DND-41 (cell line): ENCODE data around the gene PTGES2.

ENCODE experiments used
- ATAC-seq: fragments of 200-7000 bp; cut with Tn5 transposase; 3 replicates; pipeline ENCODE4 v1.9.1; 2021; ENCODE audit warnings: low read depth; ENCODE audit not compliant: insufficient read depth
- DNase-seq: peaks from one replicate; pipeline ENCODE4 v3.0.0-alpha.2; 2020
- H2AFZ ChIP-seq: 2 replicates; pipeline ENCODE4 v1.6.0; 2012; ENCODE audit warnings: low read depth, low read length
- H3K27ac ChIP-seq: 2 replicates; pipeline ENCODE4 v1.5.1; 2012; ENCODE audit warnings: low read length, inconsistent platforms
- H3K27me3 ChIP-seq: fragments of 200-600 bp; sonication (generic); 2 replicates; pipeline ENCODE4 v1.6.0; 2012; ENCODE audit warnings: low read length, mild to moderate bottlenecking, inconsistent platforms; ENCODE audit not compliant: insufficient read depth, poor library complexity
- H3K36me3 ChIP-seq: 2 replicates; pipeline ENCODE4 v1.5.1; 2012; ENCODE audit warnings: low read length, inconsistent platforms; ENCODE audit not compliant: insufficient read depth
- H3K4me1 ChIP-seq: 2 replicates; pipeline ENCODE4 v1.5.1; 2012; ENCODE audit warnings: mild to moderate bottlenecking, low read length; ENCODE audit not compliant: insufficient read depth
- H3K4me2 ChIP-seq: 2 replicates; pipeline ENCODE4 v1.6.0; 2012; ENCODE audit warnings: mild to moderate bottlenecking, moderate library complexity, low read length, inconsistent platforms; ENCODE audit not compliant: insufficient read depth
- H3K4me3 ChIP-seq, 2 experiments: fragments of 200-600 bp in 1 of 2; shearing (Covaris generic) in 1 of 2; 2 replicates each; pipeline ENCODE4 v1.5.1; 2012 to 2016; ENCODE audit warnings: inconsistent platforms in 2 of 2, low read length in 2 of 2, mild to moderate bottlenecking in 2 of 2, low read depth in 1 of 2, moderate library complexity in 1 of 2
- H3K79me2 ChIP-seq: 2 replicates; pipeline ENCODE4 v1.6.0; 2012; ENCODE audit warnings: low read length, inconsistent platforms; ENCODE audit not compliant: insufficient read depth
- H3K9ac ChIP-seq: 2 replicates; pipeline ENCODE4 v1.6.0; 2012; ENCODE audit warnings: low read depth, mild to moderate bottlenecking, inconsistent platforms, low read length, moderate library complexity
- H3K9me3 ChIP-seq: 2 replicates; pipeline ENCODE4 v1.5.1; 2012; ENCODE audit warnings: low read length, moderate library complexity, mild to moderate bottlenecking, inconsistent platforms; ENCODE audit not compliant: insufficient read depth, severe bottlenecking
- H4K20me1 ChIP-seq: 2 replicates; pipeline ENCODE4 v1.6.0; 2012; ENCODE audit warnings: low read length; ENCODE audit not compliant: insufficient read depth
- EZH2 ChIP-seq: IDR thresholded peaks from 3 replicates; pipeline ENCODE4 v1.6.1; 2012; ENCODE audit warnings: borderline replicate concordance, low read depth, mild to moderate bottlenecking, moderate library complexity, low read length, inconsistent platforms; ENCODE audit not compliant: severe bottlenecking
- TF ChIP-seq, protein P1 (sequence below): IDR thresholded peaks from 2 replicates; pipeline ENCODE4 v1.5.1; 2012; ENCODE audit warnings: borderline replicate concordance, low read length, moderate library complexity, mild to moderate bottlenecking; ENCODE audit not compliant: poor library complexity, severe bottlenecking; ENCODE audit errors: extremely low read depth

PTGES2 gene

DNA sequence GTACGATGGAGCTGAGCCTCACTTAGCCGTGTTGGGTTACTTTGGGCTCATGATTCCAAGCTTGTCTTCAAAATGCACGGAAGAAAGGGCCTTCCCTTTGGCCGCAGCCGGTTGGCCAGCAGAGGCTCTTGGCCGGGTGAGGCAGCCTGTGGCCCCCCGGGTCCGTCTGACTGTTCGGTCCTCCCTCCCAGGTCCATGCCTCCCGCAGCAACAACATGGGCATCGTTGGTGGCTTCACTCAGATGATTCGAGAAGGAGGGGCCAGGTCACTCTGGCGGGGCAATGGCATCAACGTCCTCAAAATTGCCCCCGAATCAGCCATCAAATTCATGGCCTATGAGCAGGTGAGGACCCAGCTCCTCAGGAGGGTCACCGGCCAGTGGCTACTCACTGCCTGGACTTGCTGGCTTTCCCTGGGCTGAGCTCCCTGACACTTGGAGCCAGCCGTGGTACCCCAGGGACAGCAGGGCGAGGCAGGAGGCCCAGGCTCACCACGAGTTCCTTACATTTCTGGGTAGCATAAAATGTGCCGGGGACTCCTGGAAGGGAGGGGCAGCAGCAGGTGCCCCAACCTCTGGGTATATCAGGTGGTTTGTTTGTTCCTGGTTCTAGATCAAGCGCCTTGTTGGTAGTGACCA lies 21.9 kb downstream of the PTGES2 start:
- peaks cover 68% of the 10 kb centered on the region for H3K36me3 ChIP-seq
- H3K9me3 ChIP-seq, result no peaks in the 10 kb centered on the region
- no peaks in the 10 kb centered on the region; the same call in 1 of the 2 replicates for H4K20me1 ChIP-seq
- H3K4me3 ChIP-seq, result no peak overlapping the region
- H3K4me2 ChIP-seq, result no peak overlapping the region
- no peak overlapping the region for H2AFZ ChIP-seq
- no peaks in the 10 kb centered on the region; the same call in 1 of the 2 replicates for H3K79me2 ChIP-seq
- H3K27me3 ChIP-seq, result no peaks in the 10 kb centered on the region
- no peak for ATAC-seq
- H3K9ac ChIP-seq, result no peak overlapping the region
- DNase-seq, result no peak
- TF ChIP-seq EZH2, result no peak
- TF ChIP-seq, protein P1, sequence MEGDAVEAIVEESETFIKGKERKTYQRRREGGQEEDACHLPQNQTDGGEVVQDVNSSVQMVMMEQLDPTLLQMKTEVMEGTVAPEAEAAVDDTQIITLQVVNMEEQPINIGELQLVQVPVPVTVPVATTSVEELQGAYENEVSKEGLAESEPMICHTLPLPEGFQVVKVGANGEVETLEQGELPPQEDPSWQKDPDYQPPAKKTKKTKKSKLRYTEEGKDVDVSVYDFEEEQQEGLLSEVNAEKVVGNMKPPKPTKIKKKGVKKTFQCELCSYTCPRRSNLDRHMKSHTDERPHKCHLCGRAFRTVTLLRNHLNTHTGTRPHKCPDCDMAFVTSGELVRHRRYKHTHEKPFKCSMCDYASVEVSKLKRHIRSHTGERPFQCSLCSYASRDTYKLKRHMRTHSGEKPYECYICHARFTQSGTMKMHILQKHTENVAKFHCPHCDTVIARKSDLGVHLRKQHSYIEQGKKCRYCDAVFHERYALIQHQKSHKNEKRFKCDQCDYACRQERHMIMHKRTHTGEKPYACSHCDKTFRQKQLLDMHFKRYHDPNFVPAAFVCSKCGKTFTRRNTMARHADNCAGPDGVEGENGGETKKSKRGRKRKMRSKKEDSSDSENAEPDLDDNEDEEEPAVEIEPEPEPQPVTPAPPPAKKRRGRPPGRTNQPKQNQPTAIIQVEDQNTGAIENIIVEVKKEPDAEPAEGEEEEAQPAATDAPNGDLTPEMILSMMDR, result no peak
- H3K4me1 ChIP-seq, result peaks cover 39% of the 10 kb centered on the region
- peak overlapping the region; percentile 46; the same call in 1 of the 2 replicates for H3K27ac ChIP-seq

DNA sequence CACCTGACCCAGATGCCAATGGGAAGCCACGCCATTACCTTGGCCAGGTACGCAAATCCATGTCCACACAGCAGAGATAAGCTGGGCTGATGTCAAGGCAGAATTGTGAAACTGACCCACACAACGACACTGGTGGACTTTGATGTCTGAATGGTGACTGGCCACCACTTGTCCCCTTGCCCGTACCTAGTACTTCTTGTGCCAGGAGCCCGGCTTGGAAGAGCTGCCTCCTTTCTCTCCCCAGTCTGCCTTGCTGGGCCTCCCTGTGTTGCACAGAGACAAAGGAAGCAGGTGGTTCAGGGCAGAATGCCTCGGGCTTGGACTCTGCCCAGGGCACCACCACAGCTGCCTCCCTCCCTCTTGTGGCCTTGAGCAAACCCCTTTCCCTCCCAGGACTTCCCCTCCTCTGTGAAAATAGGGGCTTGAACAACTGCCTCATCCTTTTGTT lies 23.3 kb downstream of the PTGES2 start:
- peak overlapping the region; percentile 21; the same call in 1 of the 2 replicates for H3K4me2 ChIP-seq
- H3K36me3 ChIP-seq, result peaks cover 65% of the 10 kb centered on the region
- H4K20me1 ChIP-seq, result no peaks in the 10 kb centered on the region; the same call in 1 of the 2 replicates
- H3K79me2 ChIP-seq, result peaks cover 14% of the 10 kb centered on the region
- no peaks in the 10 kb centered on the region for H3K9me3 ChIP-seq
- TF ChIP-seq, protein P1, result peak; percentile 28
- TF ChIP-seq EZH2, result no peak
- ATAC-seq (peak; percentile 61), DNase-seq (peak; percentile 73)
- no peak overlapping the region for H3K4me3 ChIP-seq
- H3K9ac ChIP-seq, result peak overlapping the region; percentile 53
- peak overlapping the region; percentile 81 for H3K27ac ChIP-seq
- no peaks in the 10 kb centered on the region for H3K27me3 ChIP-seq
- H2AFZ ChIP-seq, result no peak overlapping the region
- peaks cover 52% of the 10 kb centered on the region for H3K4me1 ChIP-seq

DNA sequence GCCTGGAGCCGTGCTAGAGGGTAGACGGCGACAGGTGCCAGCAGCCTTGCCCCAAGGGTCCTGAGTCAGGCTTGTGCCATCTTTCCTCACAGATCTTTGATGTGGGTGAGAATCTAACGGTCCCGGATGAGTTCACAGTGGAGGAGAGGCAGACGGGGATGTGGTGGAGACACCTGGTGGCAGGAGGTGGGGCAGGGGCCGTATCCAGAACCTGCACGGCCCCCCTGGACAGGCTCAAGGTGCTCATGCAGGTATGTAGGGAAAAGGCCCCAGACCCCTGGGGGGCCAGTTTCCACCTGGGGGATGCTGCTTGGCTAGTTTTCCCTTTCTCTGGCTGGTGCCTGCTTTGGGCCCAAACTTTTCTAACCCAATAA lies 24.0 kb downstream of the PTGES2 start:
- TF ChIP-seq, protein P1, result peak; percentile 70
- TF ChIP-seq EZH2, result no peak
- Histone ChIP-seq H3K27ac (peak overlapping the region; percentile 81), H3K9me3 (no peaks in the 10 kb centered on the region), H3K9ac (peak overlapping the region; percentile 53), H2AFZ (no peak overlapping the region), H3K79me2 (peaks cover 20% of the 10 kb centered on the region), H3K4me3 (no peak overlapping the region), H3K4me2 (peak overlapping the region; percentile 21; the same call in 1 of the 2 replicates), H3K27me3 (no peaks in the 10 kb centered on the region), H4K20me1 (peaks cover 4% of the 10 kb centered on the region; the same call in 1 of the 2 replicates), H3K36me3 (peaks cover 64% of the 10 kb centered on the region), H3K4me1 (peaks cover 57% of the 10 kb centered on the region)
- peak; percentile 83 for DNase-seq
- peak; percentile 85 for ATAC-seq
